Liver (tissue), 9 donors: ENCODE data around the gene RAD51AP1. TPM values are rescaled to one million over a fixed set of nuclear protein-coding genes. Genes with fewer than 3 reads are reported as not detected.

ENCODE experiments used
- DNase-seq: peaks from one replicate; pipeline ENCODE4 v3.0.0-alpha.2; 2017; ENCODE audit warnings: low spot score
- H3K27ac ChIP-seq, 2 donors: one replicate each; pipeline ENCODE4 v1.7.0; 2013; ENCODE audit warnings: inconsistent platforms in 2 of 2, low read length in 2 of 2, control low read depth in 1 of 2, low read depth in 1 of 2, mild to moderate bottlenecking in 1 of 2
- H3K27me3 ChIP-seq, 4 donors: one replicate each; pipeline versions ENCODE4 v1.6.1 to v1.7.0; 2013; ENCODE audit warnings: low read length in 3 of 4, inconsistent platforms in 1 of 4, mild to moderate bottlenecking in 1 of 4, moderate library complexity in 1 of 4; ENCODE audit not compliant: control insufficient read depth in 4 of 4, insufficient read depth in 4 of 4
- H3K36me3 ChIP-seq, 4 donors: one replicate each; pipeline versions ENCODE4 v1.6.1 to v1.7.0; 2013; ENCODE audit warnings: low read length in 3 of 4, mild to moderate bottlenecking in 3 of 4, low read depth in 1 of 4, moderate library complexity in 1 of 4; ENCODE audit not compliant: control insufficient read depth in 4 of 4, insufficient read depth in 3 of 4
- H3K4me1 ChIP-seq, 4 donors: one replicate each; pipeline versions ENCODE4 v1.6.1 to v1.7.0; 2013; ENCODE audit warnings: low read length in 3 of 4, mild to moderate bottlenecking in 3 of 4, moderate library complexity in 1 of 4; ENCODE audit not compliant: control insufficient read depth in 4 of 4, insufficient read depth in 4 of 4
- H3K4me3 ChIP-seq, 3 donors: one replicate each; pipeline versions ENCODE4 v1.6.1 to v1.7.0; 2013; ENCODE audit warnings: low read length in 3 of 3, control low read depth in 1 of 3, low read depth in 1 of 3, mild to moderate bottlenecking in 1 of 3
- H3K9ac ChIP-seq, 2 donors: one replicate each; pipeline ENCODE4 v1.7.0; 2013; ENCODE audit warnings: low read length in 2 of 2, mild to moderate bottlenecking in 2 of 2, moderate library complexity in 2 of 2, control low read depth in 1 of 2, low read depth in 1 of 2
- H3K9me3 ChIP-seq, 4 donors: one replicate each; pipeline versions ENCODE4 v1.6.1 to v1.7.0; 2013; ENCODE audit warnings: low read length in 3 of 4; ENCODE audit not compliant: control insufficient read depth in 4 of 4
- EGR1 ChIP-seq, 2 donors: IDR thresholded peaks; 2 replicates each; pipeline ENCODE4 v1.6.1; 2016 to 2018; ENCODE audit warnings: antibody characterized with exemption in 2 of 2, low read depth in 2 of 2
- FOXA1 ChIP-seq: IDR thresholded peaks from 2 replicates; pipeline ENCODE4 v1.6.1; 2016; ENCODE audit warnings: antibody characterized with exemption
- FOXA2 ChIP-seq: IDR thresholded peaks from 2 replicates; pipeline ENCODE4 v1.6.1; 2016; ENCODE audit warnings: antibody characterized with exemption
- GABPA ChIP-seq, 2 donors: IDR thresholded peaks in 1 of 2; conservative IDR thresholded peaks in 1 of 2; 2 replicates each; pipeline ENCODE4 v1.6.1; 2016; ENCODE audit warnings: antibody characterized with exemption in 2 of 2, mild to moderate bottlenecking in 1 of 2, moderate library complexity in 1 of 2
- HNF4A ChIP-seq, 2 donors: conservative IDR thresholded peaks; 2 replicates each; pipeline ENCODE4 v1.6.1; 2016; ENCODE audit warnings: antibody characterized with exemption in 2 of 2, mild to moderate bottlenecking in 2 of 2
- HNF4G ChIP-seq: IDR thresholded peaks from 2 replicates; pipeline ENCODE4 v1.6.1; 2016; ENCODE audit warnings: antibody characterized with exemption
- JUND ChIP-seq, 2 donors: IDR thresholded peaks; 2 replicates each; pipeline ENCODE4 v1.6.1; 2016; ENCODE audit warnings: antibody characterized with exemption in 2 of 2
- NR2F2 ChIP-seq: IDR thresholded peaks from 2 replicates; pipeline ENCODE4 v1.6.1; 2016; ENCODE audit warnings: antibody characterized with exemption
- RAD21 ChIP-seq, 2 donors: IDR thresholded peaks; 2 replicates each; pipeline ENCODE4 v1.6.1; 2016; ENCODE audit warnings: antibody characterized with exemption in 2 of 2, mild to moderate bottlenecking in 2 of 2
- RXRA ChIP-seq, 2 donors: IDR thresholded peaks; 2 replicates each; pipeline ENCODE4 v1.6.1; 2017 to 2018; ENCODE audit warnings: antibody characterized with exemption in 2 of 2, mild to moderate bottlenecking in 1 of 2
- SP1 ChIP-seq: IDR thresholded peaks from 2 replicates; pipeline ENCODE4 v1.6.1; 2018; ENCODE audit warnings: antibody characterized with exemption, mild to moderate bottlenecking
- TAF1 ChIP-seq: conservative IDR thresholded peaks from 2 replicates; pipeline ENCODE4 v1.6.1; 2016; ENCODE audit warnings: antibody characterized with exemption, mild to moderate bottlenecking
- YY1 ChIP-seq: IDR thresholded peaks from 2 replicates; pipeline ENCODE4 v1.6.1; 2016; ENCODE audit warnings: antibody characterized with exemption, mild to moderate bottlenecking
- WGBS: extraction: QIAGEN DNeasy Blood & Tissue Kit; methylation state at CpG from one replicate; pipeline ENCODE4 v1.1.7; 2013; 5-methylcytosine and 5-hydroxymethylcytosine counted together
- polyA plus RNA-seq, 2 donors: library from polyadenylated mRNA; stranded (reverse) in 1 of 2; unstranded in 1 of 2; fragments of 200-250 nt in 1 of 2; fragments of >200 nt in 1 of 2; fragmentation: Nextera tagmentation in 1 of 2; extraction: Ambion mirVana in 1 of 2; gene quantifications; one replicate each; pipeline versions ENCODE4 v1.2.1 to v1.2.3, GENCODE V29; 2013 to 2015
- total RNA-seq, 2 donors: library from RNA; depleted of rRNA; stranded (reverse); fragments of >200 nt; gene quantifications; one replicate each; pipeline ENCODE4 v1.2.3, GENCODE V29; 2014
- TF ChIP-seq, protein P1 (sequence below): IDR thresholded peaks from 2 replicates; pipeline ENCODE4 v1.6.1; 2016; ENCODE audit warnings: antibody characterized with exemption
- TF ChIP-seq, protein P2 (sequence below): fragments of 150-350 bp; IDR thresholded peaks from 2 replicates; pipeline ENCODE4 v1.5.1; 2017; ENCODE audit warnings: improper control_type of control experiment, low read depth, low read length; ENCODE audit not compliant: missing input control
- TF ChIP-seq, protein P3 (sequence below): IDR thresholded peaks from 2 replicates; pipeline ENCODE4 v1.6.1; 2016; ENCODE audit warnings: antibody characterized with exemption, mild to moderate bottlenecking
- TF ChIP-seq, protein P4 (sequence below): IDR thresholded peaks from 2 replicates; pipeline ENCODE4 v1.6.1; 2016; ENCODE audit warnings: antibody characterized with exemption
- TF ChIP-seq, protein P5 (sequence below): IDR thresholded peaks from 2 replicates; pipeline ENCODE4 v1.6.1; 2016; ENCODE audit warnings: antibody characterized with exemption
- donor health status: healthy.
- donor health status: healthy.
- donor health status: healthy.
- donor health status: healthy.
- donor health status: healthy.

RAD51AP1 gene
- total and polyA plus RNA-seq, 4 donors: 0.50 to 14.9 (median 1.3) TPM

DNA sequence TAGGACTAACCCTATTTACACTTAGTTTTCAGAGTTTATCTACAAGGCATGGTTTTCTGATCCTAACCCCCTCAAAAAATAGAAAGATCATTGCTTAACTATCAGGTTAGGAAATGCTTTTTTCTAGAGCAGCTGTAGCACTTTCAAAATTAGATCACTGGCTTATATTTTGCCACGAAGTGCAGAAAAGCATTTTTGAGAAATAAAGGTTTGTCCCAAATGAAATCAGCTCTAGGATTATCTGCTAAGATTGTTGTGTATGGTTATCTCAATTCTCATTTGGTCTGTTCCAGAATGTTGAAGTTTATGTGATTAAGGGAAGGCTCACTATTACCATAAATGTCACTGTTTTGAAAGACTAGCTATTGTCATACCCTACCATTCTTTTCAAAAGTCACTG is 13.5 kb downstream of the RAD51AP1 start:
- 88% methylated on average over 1 of the region's 1 CpG for WGBS
- Histone ChIP-seq H3K4me1 (peaks cover 0 to 1% (median 0%) of the 10 kb centered on the region in 4 donors), H3K9me3 (no peaks in the 10 kb centered on the region), H3K4me3 (no peak overlapping the region), H3K27me3 (no peaks in the 10 kb centered on the region), H3K27ac (no peak overlapping the region), H3K9ac (no peak overlapping the region), H3K36me3 (no peaks in the 10 kb centered on the region)
- TF ChIP-seq, protein P1, sequence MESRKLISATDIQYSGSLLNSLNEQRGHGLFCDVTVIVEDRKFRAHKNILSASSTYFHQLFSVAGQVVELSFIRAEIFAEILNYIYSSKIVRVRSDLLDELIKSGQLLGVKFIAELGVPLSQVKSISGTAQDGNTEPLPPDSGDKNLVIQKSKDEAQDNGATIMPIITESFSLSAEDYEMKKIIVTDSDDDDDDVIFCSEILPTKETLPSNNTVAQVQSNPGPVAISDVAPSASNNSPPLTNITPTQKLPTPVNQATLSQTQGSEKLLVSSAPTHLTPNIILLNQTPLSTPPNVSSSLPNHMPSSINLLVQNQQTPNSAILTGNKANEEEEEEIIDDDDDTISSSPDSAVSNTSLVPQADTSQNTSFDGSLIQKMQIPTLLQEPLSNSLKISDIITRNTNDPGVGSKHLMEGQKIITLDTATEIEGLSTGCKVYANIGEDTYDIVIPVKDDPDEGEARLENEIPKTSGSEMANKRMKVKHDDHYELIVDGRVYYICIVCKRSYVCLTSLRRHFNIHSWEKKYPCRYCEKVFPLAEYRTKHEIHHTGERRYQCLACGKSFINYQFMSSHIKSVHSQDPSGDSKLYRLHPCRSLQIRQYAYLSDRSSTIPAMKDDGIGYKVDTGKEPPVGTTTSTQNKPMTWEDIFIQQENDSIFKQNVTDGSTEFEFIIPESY: no peak
- TF ChIP-seq EGR1 (IDR thresholded peaks at IDR 0.05; ENCODE audit: low read depth in 2 of 2): no peak
- TF ChIP-seq HNF4A (conservative IDR thresholded peaks at IDR 0.05): no peak
- TF ChIP-seq TAF1: no peak
- TF ChIP-seq GABPA (IDR thresholded peaks at IDR 0.05 in 1 of 2, conservative IDR thresholded peaks at IDR 0.05 in 1 of 2): no peak
- TF ChIP-seq, protein P2, sequence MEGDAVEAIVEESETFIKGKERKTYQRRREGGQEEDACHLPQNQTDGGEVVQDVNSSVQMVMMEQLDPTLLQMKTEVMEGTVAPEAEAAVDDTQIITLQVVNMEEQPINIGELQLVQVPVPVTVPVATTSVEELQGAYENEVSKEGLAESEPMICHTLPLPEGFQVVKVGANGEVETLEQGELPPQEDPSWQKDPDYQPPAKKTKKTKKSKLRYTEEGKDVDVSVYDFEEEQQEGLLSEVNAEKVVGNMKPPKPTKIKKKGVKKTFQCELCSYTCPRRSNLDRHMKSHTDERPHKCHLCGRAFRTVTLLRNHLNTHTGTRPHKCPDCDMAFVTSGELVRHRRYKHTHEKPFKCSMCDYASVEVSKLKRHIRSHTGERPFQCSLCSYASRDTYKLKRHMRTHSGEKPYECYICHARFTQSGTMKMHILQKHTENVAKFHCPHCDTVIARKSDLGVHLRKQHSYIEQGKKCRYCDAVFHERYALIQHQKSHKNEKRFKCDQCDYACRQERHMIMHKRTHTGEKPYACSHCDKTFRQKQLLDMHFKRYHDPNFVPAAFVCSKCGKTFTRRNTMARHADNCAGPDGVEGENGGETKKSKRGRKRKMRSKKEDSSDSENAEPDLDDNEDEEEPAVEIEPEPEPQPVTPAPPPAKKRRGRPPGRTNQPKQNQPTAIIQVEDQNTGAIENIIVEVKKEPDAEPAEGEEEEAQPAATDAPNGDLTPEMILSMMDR: no peak
- TF ChIP-seq RAD21 (IDR thresholded peaks at IDR 0.05): no peak
- no peak for TF ChIP-seq FOXA2
- TF ChIP-seq SP1: no peak
- TF ChIP-seq JUND (IDR thresholded peaks at IDR 0.05): no peak
- TF ChIP-seq HNF4G: no peak
- TF ChIP-seq NR2F2: no peak
- no peak for TF ChIP-seq YY1
- TF ChIP-seq, protein P3, sequence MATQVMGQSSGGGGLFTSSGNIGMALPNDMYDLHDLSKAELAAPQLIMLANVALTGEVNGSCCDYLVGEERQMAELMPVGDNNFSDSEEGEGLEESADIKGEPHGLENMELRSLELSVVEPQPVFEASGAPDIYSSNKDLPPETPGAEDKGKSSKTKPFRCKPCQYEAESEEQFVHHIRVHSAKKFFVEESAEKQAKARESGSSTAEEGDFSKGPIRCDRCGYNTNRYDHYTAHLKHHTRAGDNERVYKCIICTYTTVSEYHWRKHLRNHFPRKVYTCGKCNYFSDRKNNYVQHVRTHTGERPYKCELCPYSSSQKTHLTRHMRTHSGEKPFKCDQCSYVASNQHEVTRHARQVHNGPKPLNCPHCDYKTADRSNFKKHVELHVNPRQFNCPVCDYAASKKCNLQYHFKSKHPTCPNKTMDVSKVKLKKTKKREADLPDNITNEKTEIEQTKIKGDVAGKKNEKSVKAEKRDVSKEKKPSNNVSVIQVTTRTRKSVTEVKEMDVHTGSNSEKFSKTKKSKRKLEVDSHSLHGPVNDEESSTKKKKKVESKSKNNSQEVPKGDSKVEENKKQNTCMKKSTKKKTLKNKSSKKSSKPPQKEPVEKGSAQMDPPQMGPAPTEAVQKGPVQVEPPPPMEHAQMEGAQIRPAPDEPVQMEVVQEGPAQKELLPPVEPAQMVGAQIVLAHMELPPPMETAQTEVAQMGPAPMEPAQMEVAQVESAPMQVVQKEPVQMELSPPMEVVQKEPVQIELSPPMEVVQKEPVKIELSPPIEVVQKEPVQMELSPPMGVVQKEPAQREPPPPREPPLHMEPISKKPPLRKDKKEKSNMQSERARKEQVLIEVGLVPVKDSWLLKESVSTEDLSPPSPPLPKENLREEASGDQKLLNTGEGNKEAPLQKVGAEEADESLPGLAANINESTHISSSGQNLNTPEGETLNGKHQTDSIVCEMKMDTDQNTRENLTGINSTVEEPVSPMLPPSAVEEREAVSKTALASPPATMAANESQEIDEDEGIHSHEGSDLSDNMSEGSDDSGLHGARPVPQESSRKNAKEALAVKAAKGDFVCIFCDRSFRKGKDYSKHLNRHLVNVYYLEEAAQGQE: no peak
- TF ChIP-seq, protein P4, sequence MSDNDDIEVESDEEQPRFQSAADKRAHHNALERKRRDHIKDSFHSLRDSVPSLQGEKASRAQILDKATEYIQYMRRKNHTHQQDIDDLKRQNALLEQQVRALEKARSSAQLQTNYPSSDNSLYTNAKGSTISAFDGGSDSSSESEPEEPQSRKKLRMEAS: no peak
- TF ChIP-seq RXRA (IDR thresholded peaks at IDR 0.05): no peak
- TF ChIP-seq, protein P5, sequence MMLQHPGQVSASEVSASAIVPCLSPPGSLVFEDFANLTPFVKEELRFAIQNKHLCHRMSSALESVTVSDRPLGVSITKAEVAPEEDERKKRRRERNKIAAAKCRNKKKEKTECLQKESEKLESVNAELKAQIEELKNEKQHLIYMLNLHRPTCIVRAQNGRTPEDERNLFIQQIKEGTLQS: no peak
- TF ChIP-seq FOXA1: no peak
- no peak for DNase-seq
